IMR-90 (cell line): Measurements from ENCODE around the gene PTX3. TPM values are rescaled to one million over a fixed set of nuclear protein-coding genes. Genes with fewer than 3 reads are reported as not detected.
A peak's percentile ranks its signal among the peaks of the same experiment; 100 is the strongest.

Experiments used
- ATAC-seq: fragments of 200-7000 bp; cut with Tn5 transposase; 2 replicates; pipeline ENCODE4 v1.9.1; 2020; ENCODE audit warnings: low read depth, mild to moderate bottlenecking, moderate library complexity
- BruUV-seq: library from RNA; stranded (reverse); fragments of 400-500 nt; replicated peaks from 2 replicates; lab custom pipeline; 2021; lab: Mats Ljungman, UMichigan
- CTCF ChIA-PET: fragments of 300-600 bp; formaldehyde crosslinking; extraction: SDS; loops from one replicate; lab custom pipeline; 2021; ENCODE audit warnings: antibody characterized with exemption; lab: Yijun Ruan, JAX
- POLR2A ChIA-PET: fragments of 300-600 bp; sonication (Branson Sonifier 250); formaldehyde crosslinking; loops from one replicate; lab custom pipeline; 2022; ENCODE audit warnings: antibody characterized with exemption; ENCODE audit not compliant: unreplicated experiment; lab: Charles Lee
- DNase-seq: peaks from one replicate; pipeline ENCODE4 v3.0.0; 2013
- H2AFZ ChIP-seq: replicated peaks from 2 replicates; pipeline ENCODE3; 2013; ENCODE audit warnings: low read length, mild to moderate bottlenecking; ENCODE audit not compliant: poor library complexity
- H2AK5ac ChIP-seq: 2 replicates; pipeline ENCODE4 v1.6.1; 2013; ENCODE audit warnings: low read depth, low read length, inconsistent platforms
- H2AK9ac ChIP-seq: replicated peaks from 2 replicates; pipeline ENCODE3; 2013; ENCODE audit warnings: mild to moderate bottlenecking, low read depth, low read length, moderate library complexity; ENCODE audit not compliant: poor library complexity
- H2BK120ac ChIP-seq: 2 replicates; pipeline ENCODE4 v1.6.1; 2013; ENCODE audit warnings: low read depth, low read length, inconsistent platforms
- H2BK15ac ChIP-seq: 3 replicates; pipeline ENCODE4 v1.6.1; 2013; ENCODE audit warnings: low read depth, low read length, inconsistent platforms
- H2BK20ac ChIP-seq: 2 replicates; pipeline ENCODE4 v1.6.1; 2013; ENCODE audit warnings: low read depth, mild to moderate bottlenecking, inconsistent platforms, low read length, moderate library complexity
- H2BK5ac ChIP-seq: 2 replicates; pipeline ENCODE4 v1.6.1; 2013; ENCODE audit warnings: mild to moderate bottlenecking, low read depth, low read length, inconsistent platforms; ENCODE audit not compliant: poor library complexity, severe bottlenecking
- H3K14ac ChIP-seq: replicated peaks from 2 replicates; pipeline ENCODE4 v1.6.1; 2013; ENCODE audit warnings: low read depth, low read length, inconsistent platforms
- H3K18ac ChIP-seq: 2 replicates; pipeline ENCODE4 v1.6.1; 2013; ENCODE audit warnings: low read depth, low read length, control low read depth
- H3K23ac ChIP-seq: 2 replicates; pipeline ENCODE4 v1.6.1; 2013; ENCODE audit warnings: low read depth, low read length, inconsistent platforms
- H3K27ac ChIP-seq: 2 replicates; pipeline ENCODE4 v1.5.1; 2013; ENCODE audit warnings: mild to moderate bottlenecking, control low read depth, low read length; ENCODE audit not compliant: insufficient read depth
- H3K27me3 ChIP-seq: 2 replicates; pipeline ENCODE4 v1.6.1; 2013; ENCODE audit warnings: low read length; ENCODE audit not compliant: control insufficient read depth, insufficient read depth
- H3K36me3 ChIP-seq: 2 replicates; pipeline ENCODE4 v1.6.1; 2013; ENCODE audit warnings: low read length, mixed read lengths; ENCODE audit not compliant: control insufficient read depth, insufficient read depth
- H3K4ac ChIP-seq: 2 replicates; pipeline ENCODE4 v1.6.1; 2013; ENCODE audit warnings: low read depth, low read length, inconsistent platforms
- H3K4me1 ChIP-seq: 2 replicates; pipeline ENCODE4 v1.6.1; 2013; ENCODE audit warnings: low read length, mixed read lengths; ENCODE audit not compliant: control insufficient read depth, insufficient read depth
- H3K4me2 ChIP-seq: 2 replicates; pipeline ENCODE4 v1.6.1; 2013; ENCODE audit warnings: low read depth, mild to moderate bottlenecking, control low read depth, low read length, moderate library complexity
- H3K4me3 ChIP-seq: 2 replicates; pipeline ENCODE4 v1.5.1; 2013; ENCODE audit warnings: low read depth, mild to moderate bottlenecking, control low read depth, low read length, moderate library complexity; ENCODE audit not compliant: insufficient read depth
- H3K56ac ChIP-seq: 2 replicates; pipeline ENCODE4 v1.6.1; 2013; ENCODE audit warnings: low read length, inconsistent platforms; ENCODE audit not compliant: insufficient read depth; ENCODE audit errors: extremely low read depth
- H3K79me1 ChIP-seq, 2 experiments: 2 replicates each; pipeline ENCODE4 v1.6.1; 2013; ENCODE audit warnings: low read length in 2 of 2, inconsistent platforms in 1 of 2, low read depth in 1 of 2
- H3K9ac ChIP-seq: 2 replicates; pipeline ENCODE4 v1.6.1; 2013; ENCODE audit warnings: low read depth, low read length, control low read depth
- H3K9me1 ChIP-seq: 2 replicates; pipeline ENCODE4 v1.6.1; 2013; ENCODE audit warnings: low read length, inconsistent platforms; ENCODE audit not compliant: insufficient read depth
- H3K9me3 ChIP-seq: 2 replicates; pipeline ENCODE4 v1.6.1; 2013; ENCODE audit warnings: low read length; ENCODE audit not compliant: control insufficient read depth, insufficient read depth
- H4K20me1 ChIP-seq: 2 replicates; pipeline ENCODE4 v1.6.1; 2013; ENCODE audit warnings: low read length, inconsistent platforms; ENCODE audit not compliant: insufficient read depth
- H4K5ac ChIP-seq: 2 replicates; pipeline ENCODE4 v1.6.1; 2013; ENCODE audit warnings: mild to moderate bottlenecking, low read depth, low read length, control low read depth
- H4K8ac ChIP-seq, 2 experiments: 2 replicates each; pipeline ENCODE4 v1.6.1; 2013; ENCODE audit warnings: low read depth in 2 of 2, low read length in 2 of 2, control low read depth in 1 of 2, inconsistent platforms in 1 of 2
- H4K91ac ChIP-seq: 2 replicates; pipeline ENCODE4 v1.6.1; 2013; ENCODE audit warnings: low read depth, low read length, inconsistent platforms; ENCODE audit not compliant: insufficient read depth
- BHLHE40 ChIP-seq: fragments of 150-350 bp; IDR thresholded peaks from 2 replicates; pipeline ENCODE4 v1.6.1; 2016; ENCODE audit warnings: mild to moderate bottlenecking, low read depth, low read length
- CEBPB ChIP-seq: IDR thresholded peaks from 2 replicates; pipeline ENCODE4 v1.6.1; 2012; ENCODE audit warnings: low read depth, low read length, improper control_type of control experiment
- CTCF ChIP-seq: conservative IDR thresholded peaks from 2 replicates; pipeline ENCODE4 v1.5.1; 2012; ENCODE audit warnings: mild to moderate bottlenecking, low read depth, low read length, improper control_type of control experiment
- ELK1 ChIP-seq: fragments of 150-350 bp; IDR thresholded peaks from 2 replicates; pipeline ENCODE4 v1.6.1; 2016; ENCODE audit warnings: low read depth, mild to moderate bottlenecking, low read length, moderate library complexity, borderline replicate concordance
- FOS ChIP-seq: fragments of 150-350 bp; IDR thresholded peaks from 2 replicates; pipeline ENCODE4 v1.6.1; 2016; ENCODE audit warnings: low read depth, low read length
- MAFK ChIP-seq: IDR thresholded peaks from 2 replicates; pipeline ENCODE4 v1.6.1; 2012; ENCODE audit warnings: low read depth, low read length, improper control_type of control experiment
- MAZ ChIP-seq: IDR thresholded peaks from 2 replicates; pipeline ENCODE4 v1.6.1; 2012; ENCODE audit warnings: low read depth, mild to moderate bottlenecking, low read length, improper control_type of control experiment, moderate library complexity, borderline replicate concordance
- MXI1 ChIP-seq: IDR thresholded peaks from 2 replicates; pipeline ENCODE4 v1.6.1; 2012; ENCODE audit warnings: low read depth, mild to moderate bottlenecking, low read length, moderate library complexity, borderline replicate concordance
- NFE2L2 ChIP-seq: fragments of 150-350 bp; IDR thresholded peaks from 2 replicates; pipeline ENCODE4 v1.6.1; 2016; ENCODE audit warnings: low read depth, mild to moderate bottlenecking, low read length
- POLR2A ChIP-seq: IDR thresholded peaks from 2 replicates; pipeline ENCODE4 v1.6.1; 2012; ENCODE audit warnings: mild to moderate bottlenecking, low read depth, low read length
- RAD21 ChIP-seq: IDR thresholded peaks from 2 replicates; pipeline ENCODE4 v1.6.1; 2012; ENCODE audit warnings: low read length, improper control_type of control experiment
- RCOR1 ChIP-seq: IDR thresholded peaks from 2 replicates; pipeline ENCODE4 v1.6.1; 2012; ENCODE audit warnings: mild to moderate bottlenecking, low read length, improper control_type of control experiment; ENCODE audit not compliant: insufficient replicate concordance
- RFX5 ChIP-seq: IDR thresholded peaks from 2 replicates; pipeline ENCODE4 v1.8.0; 2012; ENCODE audit warnings: low read depth, mild to moderate bottlenecking, low read length, moderate library complexity
- SMC3 ChIP-seq: fragments of 150-350 bp; IDR thresholded peaks from 2 replicates; pipeline ENCODE4 v1.6.1; 2016; ENCODE audit warnings: low read depth, mild to moderate bottlenecking, antibody characterized with exemption, low read length, moderate library complexity
- WGBS, 2 experiments: methylation state at CpG; one replicate each; pipeline versions ENCODE4 v1.1.5 to v1.1.7; 2013; ENCODE audit warnings: missing lambda C conversion rate in 2 of 2; ENCODE audit not compliant: insufficient read length in 1 of 2; ENCODE audit errors: extremely low coverage in 2 of 2; 5-methylcytosine and 5-hydroxymethylcytosine counted together
- dilution Hi-C: fragments of 300-500 bp; cut with HindIII; formaldehyde crosslinking; loops from one replicate; pipeline ENCODE4 v1.14.3; 2018; ENCODE audit warnings: low sequenced_read_pairs; ENCODE audit not compliant: unreplicated experiment
- in situ Hi-C: fragments of 300-500 bp; cut with MboI; formaldehyde crosslinking; loops from 3 replicates; pipeline ENCODE4 v1.14.3; 2019; ENCODE audit warnings: low sequenced_read_pairs, inconsistent platforms, mixed read lengths
- intact Hi-C: fragments of 100-400 bp; cut with micrococcal nuclease; formaldehyde crosslinking; loops from 2 replicates; pipeline ENCODE4 v1.10.0; 2022
- polyA plus RNA-seq, 3 experiments: library from polyadenylated mRNA; depleted of rRNA; stranded (reverse); fragments of >200 nt; gene quantifications; 2 replicates each; pipeline ENCODE4 v1.2.3, GENCODE V29; 2012; ENCODE audit warnings: low replicate concordance in 1 of 3
- total RNA-seq: library from RNA; depleted of rRNA; stranded (reverse); fragments of >200 nt; gene quantifications from 2 replicates; pipeline ENCODE4 v1.2.3, GENCODE V29; 2012

Gene PTX3
- total and polyA plus RNA-seq, 2 of the 4 experiments (the other 2 are of a cell fraction), result 97.9 to 135 TPM

- intact Hi-C loops, result no loop called here
- dilution Hi-C loops, result no loop called here
- Histone ChIP-seq H2BK15ac (0 out of 3 replicates have a peak overlapping the region, but pooled peaks have one; percentile 54), H3K9ac (no peak overlapping the region), H3K4me3 (no peak overlapping the region), H3K9me3 (no peaks in the 10 kb centered on the region), H3K79me1 (peaks cover 9 to 21% of the 10 kb centered on the region in 2 experiments; a peak in 3 of 4 replicates), H3K27ac (no peak overlapping the region), H4K5ac (no peak overlapping the region), H4K8ac (peak overlapping the region in 1 of 2 experiments; percentile 24; a peak in 1 of 4 replicates), H2BK5ac (no peak overlapping the region), H2AK9ac (no peak overlapping the region), H3K9me1 (no peaks in the 10 kb centered on the region), H3K4me1 (peaks cover 2% of the 10 kb centered on the region; the same call in 1 of the 2 replicates), H2AFZ (no peak overlapping the region), H3K27me3 (no peaks in the 10 kb centered on the region), H4K91ac (0 out of 2 replicates have a peak overlapping the region, but pooled peaks have one; percentile 13), H4K20me1 (no peaks in the 10 kb centered on the region), H3K14ac (no peak overlapping the region), H2BK20ac (no peak overlapping the region), H2BK120ac (0 out of 2 replicates have a peak overlapping the region, but pooled peaks have one; percentile 6), H3K36me3 (no peaks in the 10 kb centered on the region), H3K23ac (no peak overlapping the region), H3K18ac (no peak overlapping the region), H2AK5ac (peak overlapping the region; percentile 53; the same call in 1 of the 2 replicates), H3K4ac (no peak overlapping the region), H3K4me2 (no peak overlapping the region), H3K56ac (no peak overlapping the region)
- DNase-seq (no peak), ATAC-seq (no peak)
- BruUV-seq, result no TSS peak
- POLR2A ChIA-PET, result no interaction called here
- no CpG with 5 or more reads among the region's 1 CpG for WGBS, 2 experiments
- in situ Hi-C loops, result no loop called here
- no peak for TF ChIP-seq FOS
- no peak for TF ChIP-seq RAD21
- no peak for TF ChIP-seq CEBPB
- no peak for TF ChIP-seq RCOR1
- no peak for TF ChIP-seq NFE2L2
- TF ChIP-seq MAFK, result no peak
- TF ChIP-seq BHLHE40, result no peak
- TF ChIP-seq SMC3, result no peak
- TF ChIP-seq MAZ, result no peak
- TF ChIP-seq POLR2A, result no peak
- TF ChIP-seq RFX5, result no peak
- no peak for TF ChIP-seq CTCF
- TF ChIP-seq MXI1, result no peak
- no peak for TF ChIP-seq ELK1
- CTCF ChIA-PET, result interaction anchor here (0.6 kb wide), 1 partner anchor 13 kb away, joined by 3 read pairs; no protein-coding TSS in a partner anchor
These were observed 36.0 kb downstream of the PTX3 start for GRCh38 chr3:157472648-157473047.
